Measurements from ENCODE around the gene PAPSS2. TPM values are rescaled to one million over a fixed set of nuclear protein-coding genes. Genes with fewer than 3 reads are reported as not detected.
A peak's percentile ranks its signal among the peaks of the same experiment; 100 is the strongest.

PAPSS2 gene
- total and polyA plus RNA-seq, 2 donors (not counting 1 experiment from before 2014, with no cell fraction given): 102 to 286 TPM

GRCh38 chr10:87626422-87626892, 33.2 kb upstream of the PAPSS2 start:
- no peaks in the 10 kb centered on the region for H3K79me2 ChIP-seq (ENCODE audit: control insufficient read depth, insufficient read depth, low read length)
- TF ChIP-seq CTCF (conservative IDR thresholded peaks at IDR 0.05 in 1 of 2, IDR thresholded peaks at IDR 0.05 in 1 of 2; ENCODE audit: low read depth in 1 of 2, low read length in 2 of 2) (no peak), EZH2 (IDR thresholded peaks at IDR 0.05; ENCODE audit: low read length, missing control alignments) (no peak)
- H3K9ac ChIP-seq (ENCODE audit: insufficient read depth, low read length): no peak overlapping the region
- DNase-seq (ENCODE audit: low read depth in 2 of 2): no peak
- no peaks in the 10 kb centered on the region for H3K27me3 ChIP-seq (ENCODE audit: control insufficient read depth, insufficient read depth, low read length)
- H3K4me3 ChIP-seq (replicated peaks in 1 of 4; ENCODE audit: control extremely low read depth in 1 of 4, insufficient read depth in 1 of 4, low read depth in 3 of 4, low read length in 4 of 4): no peak overlapping the region
- no peaks in the 10 kb centered on the region for H3K9me3 ChIP-seq (ENCODE audit: control insufficient read depth, insufficient read depth, low read depth, low read length)
- no peaks in the 10 kb centered on the region for H4K20me1 ChIP-seq (ENCODE audit: control insufficient read depth, extremely low read depth, insufficient read depth, low read length)
- H3K36me3 ChIP-seq (ENCODE audit: control insufficient read depth, insufficient read depth, low read length): no peaks in the 10 kb centered on the region
- H2AFZ ChIP-seq (ENCODE audit: low read length): no peak overlapping the region
- no peak overlapping the region for H3K27ac ChIP-seq (ENCODE audit: insufficient read depth, low read length)
- H3K4me2 ChIP-seq (ENCODE audit: extremely low read depth, insufficient read depth, low read length): no peak overlapping the region
- H3K4me1 ChIP-seq (ENCODE audit: control insufficient read depth, extremely low read depth, insufficient read depth, low read length): no peaks in the 10 kb centered on the region

- Histone ChIP-seq H3K4me2 (ENCODE audit: extremely low read depth, insufficient read depth, low read length) (no peak overlapping the region), H3K36me3 (ENCODE audit: control insufficient read depth, insufficient read depth, low read length) (no peaks in the 10 kb centered on the region), H2AFZ (ENCODE audit: low read length) (no peak overlapping the region), H4K20me1 (ENCODE audit: control insufficient read depth, extremely low read depth, insufficient read depth, low read length) (no peaks in the 10 kb centered on the region), H3K9ac (ENCODE audit: insufficient read depth, low read length) (no peak overlapping the region), H3K4me1 (ENCODE audit: control insufficient read depth, extremely low read depth, insufficient read depth, low read length) (no peaks in the 10 kb centered on the region), H3K9me3 (ENCODE audit: control insufficient read depth, insufficient read depth, low read depth, low read length) (no peaks in the 10 kb centered on the region), H3K27me3 (ENCODE audit: control insufficient read depth, insufficient read depth, low read length) (no peaks in the 10 kb centered on the region), H3K4me3 (replicated peaks in 1 of 4; ENCODE audit: control extremely low read depth in 1 of 4, insufficient read depth in 1 of 4, low read depth in 3 of 4, low read length in 4 of 4) (no peak overlapping the region), H3K79me2 (ENCODE audit: control insufficient read depth, insufficient read depth, low read length) (no peaks in the 10 kb centered on the region), H3K27ac (ENCODE audit: insufficient read depth, low read length) (no peak overlapping the region)
- no peak for DNase-seq (ENCODE audit: low read depth in 2 of 2)
- no peak for TF ChIP-seq EZH2 (IDR thresholded peaks at IDR 0.05; ENCODE audit: low read length, missing control alignments)
- TF ChIP-seq CTCF (conservative IDR thresholded peaks at IDR 0.05 in 1 of 2, IDR thresholded peaks at IDR 0.05 in 1 of 2; ENCODE audit: low read depth in 1 of 2, low read length in 2 of 2): no peak
Measured at GRCh38 chr10:87630171-87630570, 29.5 kb upstream of the PAPSS2 start.

GRCh38 chr10:87632454-87632853, 27.2 kb upstream of the PAPSS2 start:
- no peaks in the 10 kb centered on the region for H4K20me1 ChIP-seq (ENCODE audit: control insufficient read depth, extremely low read depth, insufficient read depth, low read length)
- peaks cover 5% of the 10 kb centered on the region for H3K4me1 ChIP-seq (ENCODE audit: control insufficient read depth, extremely low read depth, insufficient read depth, low read length)
- no peak overlapping the region for H3K9ac ChIP-seq (ENCODE audit: insufficient read depth, low read length)
- H3K79me2 ChIP-seq (ENCODE audit: control insufficient read depth, insufficient read depth, low read length): no peaks in the 10 kb centered on the region
- H3K4me3 ChIP-seq (replicated peaks in 1 of 4; ENCODE audit: control extremely low read depth in 1 of 4, insufficient read depth in 1 of 4, low read depth in 3 of 4, low read length in 4 of 4): no peak overlapping the region
- no peak overlapping the region for H3K4me2 ChIP-seq (ENCODE audit: extremely low read depth, insufficient read depth, low read length)
- no peak overlapping the region for H3K27ac ChIP-seq (ENCODE audit: insufficient read depth, low read length)
- no peaks in the 10 kb centered on the region for H3K27me3 ChIP-seq (ENCODE audit: control insufficient read depth, insufficient read depth, low read length)
- peak in 1 of 2 donors; percentile 12 for DNase-seq (ENCODE audit: low read depth in 2 of 2)
- no peaks in the 10 kb centered on the region for H3K9me3 ChIP-seq (ENCODE audit: control insufficient read depth, insufficient read depth, low read depth, low read length)
- no peak overlapping the region for H2AFZ ChIP-seq (ENCODE audit: low read length)
- H3K36me3 ChIP-seq (ENCODE audit: control insufficient read depth, insufficient read depth, low read length): no peaks in the 10 kb centered on the region
- TF ChIP-seq EZH2 (IDR thresholded peaks at IDR 0.05; ENCODE audit: low read length, missing control alignments) (no peak), CTCF (conservative IDR thresholded peaks at IDR 0.05 in 1 of 2, IDR thresholded peaks at IDR 0.05 in 1 of 2; ENCODE audit: low read depth in 1 of 2, low read length in 2 of 2) (no peak)
